Stimulated activated CD8-positive, alpha-beta memory T cell treated with anti-CD3 and anti-CD28 coated beads, Interleukin-4, amount 100 ng/mL, for 1 hour (primary cell): ENCODE measurements around the gene NTHL1.
A peak's percentile ranks its signal among the peaks of the same experiment; 100 is the strongest.
"Not testable (repeated sequence)": the region's sequence is repeated elsewhere in the genome, so short reads cannot be mapped to it uniquely, and the experiment has no call there.

ENCODE experiments used
- DNase-seq, 2 donors: peaks; one replicate each; pipeline ENCODE4 v3.0.0-alpha.2; 2020; ENCODE audit warnings: low read depth in 2 of 2, low spot score in 1 of 2

Gene NTHL1

DNA sequence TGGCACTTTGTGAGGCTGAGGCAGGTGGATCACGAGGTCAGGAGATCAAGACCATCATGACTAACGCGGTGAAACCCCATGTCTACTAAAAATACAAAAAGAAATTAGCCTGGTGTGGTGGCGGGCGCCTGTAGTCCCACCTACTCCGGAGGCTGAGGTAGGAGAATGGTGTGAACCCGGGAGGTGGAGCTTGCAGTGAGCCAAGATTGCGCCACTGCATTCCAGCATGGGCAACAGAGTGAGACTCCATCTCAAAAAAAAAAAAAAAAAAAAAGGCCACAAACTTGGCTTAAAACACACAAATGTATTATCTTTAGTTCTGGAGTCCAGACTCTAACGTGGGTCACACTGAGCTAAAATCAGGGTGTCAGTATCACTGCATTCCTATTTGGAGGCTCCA lies 35.9 kb downstream of the NTHL1 start:
- not testable (repeated sequence) for DNase-seq

GRCh38 chr16:2009791-2010510 lies 37.7 kb downstream of the NTHL1 start, which contains the start of gene ZNF598:
Gene ZNF598, minus strand, starts transcription at chr16:2009821.
- peak in 1 of 2 donors; percentile 60 for DNase-seq

DNA sequence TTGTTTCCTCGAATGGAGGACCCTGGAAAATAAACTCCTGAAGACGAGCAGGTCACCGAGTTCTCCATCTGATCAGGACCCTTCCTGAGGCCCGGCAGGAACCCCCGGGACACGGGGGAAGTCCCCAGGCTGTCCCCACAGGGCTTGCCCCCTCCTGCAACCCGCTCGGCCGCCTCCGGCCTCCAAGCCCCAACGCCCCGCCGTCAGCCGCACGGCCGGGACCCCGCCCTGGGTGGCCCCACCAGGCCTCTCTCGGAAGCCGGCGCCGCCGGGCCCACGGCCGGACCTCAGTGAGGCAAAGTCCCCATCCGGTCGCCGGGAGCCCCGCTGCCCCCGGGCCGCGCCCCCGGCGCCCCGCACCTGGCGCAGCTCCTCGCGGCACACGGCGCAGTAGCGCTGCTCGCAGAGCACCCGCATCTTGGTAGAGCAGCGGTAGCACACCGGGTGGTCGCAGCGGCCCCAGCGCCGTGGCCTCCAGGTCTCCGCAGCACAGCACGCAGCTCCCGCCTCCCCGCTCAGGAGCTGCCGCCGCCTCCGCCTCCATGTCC lies 38.4 kb downstream of the NTHL1 start:
- DNase-seq = no peak

DNA sequence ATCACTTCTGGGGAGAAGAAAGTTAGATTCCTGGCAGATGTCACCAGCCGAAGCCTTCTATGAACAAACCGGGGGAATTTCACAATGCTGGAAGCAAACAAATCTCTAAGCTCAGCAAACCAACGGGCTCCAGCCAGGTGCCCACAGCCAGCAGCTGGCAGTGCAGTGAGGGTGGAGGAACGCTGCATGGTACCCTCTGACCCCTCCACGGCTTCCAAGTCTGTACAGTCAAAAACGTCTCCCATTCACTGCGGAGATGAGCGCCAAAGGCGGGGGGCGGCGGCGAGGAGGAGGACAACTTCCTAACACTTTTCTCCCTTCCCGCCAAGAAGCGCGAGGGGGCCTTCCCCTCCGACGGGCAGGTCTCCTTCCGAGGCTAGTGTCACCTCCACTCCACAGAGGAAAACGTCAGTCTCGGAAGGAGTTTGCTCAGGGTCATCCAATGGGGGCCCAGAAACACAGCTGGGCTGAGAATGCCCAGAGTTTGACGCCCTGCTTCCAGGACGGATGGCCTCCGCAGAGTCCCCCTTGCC lies 38.9 kb downstream of the NTHL1 start:
- DNase-seq = no peak

DNA sequence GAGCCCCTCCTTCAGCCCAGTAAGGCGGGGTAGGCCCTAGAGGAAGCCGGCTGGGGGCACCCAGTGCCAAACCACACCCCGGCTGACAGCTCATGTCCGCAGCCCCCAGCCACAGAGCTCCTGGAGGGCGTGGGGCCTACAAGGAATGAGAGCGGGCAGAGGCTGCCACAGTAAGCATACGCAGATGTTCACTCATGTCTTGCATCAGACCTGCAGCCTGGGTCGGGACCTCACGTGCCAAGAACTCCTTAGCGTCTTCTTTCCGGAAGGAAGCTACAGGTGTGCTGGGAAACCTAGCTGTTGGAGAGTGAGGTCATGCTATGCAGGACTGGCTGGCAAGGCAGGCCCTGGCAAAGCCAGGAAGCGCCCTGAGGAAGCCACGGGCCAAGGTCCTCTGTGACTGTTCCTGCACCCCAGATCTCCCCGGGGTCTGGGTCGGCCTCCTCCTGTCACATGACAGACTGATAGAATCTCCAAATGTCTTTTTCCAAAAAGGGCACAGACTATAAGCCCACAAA lies 39.6 kb downstream of the NTHL1 start:
- DNase-seq = no peak

DNA sequence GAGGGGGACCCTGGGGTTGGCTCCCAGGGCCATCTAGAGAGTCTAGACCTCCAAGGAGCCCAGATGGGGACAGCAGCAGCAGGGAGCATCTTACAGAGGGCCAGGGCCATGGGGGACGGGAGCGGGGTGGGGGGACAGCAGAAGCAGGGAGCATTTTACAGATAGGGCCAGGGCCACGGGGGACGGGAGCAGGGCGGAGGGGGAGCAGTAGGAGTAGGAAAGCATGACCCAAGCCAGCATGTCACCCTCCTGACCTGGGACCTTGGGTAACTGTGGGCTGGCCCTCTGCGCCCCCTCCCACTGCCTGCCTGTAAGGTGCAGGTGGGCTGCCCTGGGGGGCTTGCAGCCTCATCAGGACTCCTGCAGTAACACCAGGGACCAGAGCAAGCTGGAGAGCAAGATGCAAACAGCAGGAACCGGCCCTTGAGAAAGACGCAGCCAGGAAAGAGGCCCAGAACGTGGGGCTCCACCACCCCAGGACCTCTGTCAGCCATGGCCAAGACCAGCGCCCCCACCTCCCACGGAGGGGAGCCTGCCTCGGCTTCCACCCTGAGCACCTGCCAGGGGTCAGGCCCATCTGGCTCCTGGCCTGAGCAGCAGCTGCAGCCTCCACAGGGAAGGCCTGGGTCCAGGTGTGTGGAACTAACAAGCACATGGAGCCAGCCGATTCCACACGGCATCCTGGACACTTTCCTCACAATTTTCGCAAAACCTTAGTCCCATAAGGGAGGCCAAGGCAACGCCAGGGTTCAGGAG lies 40.4 kb downstream of the NTHL1 start:
- no peak for DNase-seq

DNA sequence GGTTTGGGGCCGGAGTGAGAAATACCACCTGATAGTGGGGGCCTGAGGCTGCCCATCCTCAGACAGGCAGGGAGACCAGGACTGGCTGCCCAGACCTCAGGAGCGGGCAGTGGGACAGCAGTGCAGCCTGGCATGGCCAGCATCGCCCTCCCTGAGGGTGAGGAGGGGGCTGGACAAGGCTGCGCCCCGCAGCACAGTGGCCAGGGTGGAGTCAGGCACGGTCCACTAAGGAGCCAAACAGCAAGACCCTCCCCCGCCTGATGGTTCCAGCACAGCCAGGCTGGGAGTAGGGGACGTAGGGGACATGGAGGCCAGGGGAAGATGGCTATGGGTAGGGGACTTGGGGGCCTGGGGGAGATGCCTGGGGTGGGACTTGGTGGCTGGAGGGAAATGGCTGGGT lies 41.3 kb downstream of the NTHL1 start:
- DNase-seq = no peak

DNA sequence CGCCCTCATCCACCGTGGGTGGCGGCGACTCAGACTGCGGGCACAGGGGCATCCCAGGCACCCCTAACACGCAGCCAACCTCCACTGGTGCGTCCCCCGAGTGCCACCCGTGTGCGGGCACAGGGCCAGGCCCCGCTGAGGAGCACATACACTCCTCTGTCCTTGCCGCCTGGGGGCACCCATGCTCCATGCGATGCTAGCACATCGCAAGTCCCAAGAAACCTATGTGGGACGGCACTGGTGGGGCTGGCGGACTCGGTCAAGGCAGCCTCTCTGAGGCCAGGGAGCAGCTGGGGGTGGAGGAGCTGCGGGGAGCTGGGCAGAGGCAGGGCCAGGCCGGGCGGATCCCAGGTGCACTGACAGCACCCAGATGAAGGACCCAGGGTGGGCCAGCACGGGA lies 42.0 kb downstream of the NTHL1 start:
- DNase-seq = no peak

DNA sequence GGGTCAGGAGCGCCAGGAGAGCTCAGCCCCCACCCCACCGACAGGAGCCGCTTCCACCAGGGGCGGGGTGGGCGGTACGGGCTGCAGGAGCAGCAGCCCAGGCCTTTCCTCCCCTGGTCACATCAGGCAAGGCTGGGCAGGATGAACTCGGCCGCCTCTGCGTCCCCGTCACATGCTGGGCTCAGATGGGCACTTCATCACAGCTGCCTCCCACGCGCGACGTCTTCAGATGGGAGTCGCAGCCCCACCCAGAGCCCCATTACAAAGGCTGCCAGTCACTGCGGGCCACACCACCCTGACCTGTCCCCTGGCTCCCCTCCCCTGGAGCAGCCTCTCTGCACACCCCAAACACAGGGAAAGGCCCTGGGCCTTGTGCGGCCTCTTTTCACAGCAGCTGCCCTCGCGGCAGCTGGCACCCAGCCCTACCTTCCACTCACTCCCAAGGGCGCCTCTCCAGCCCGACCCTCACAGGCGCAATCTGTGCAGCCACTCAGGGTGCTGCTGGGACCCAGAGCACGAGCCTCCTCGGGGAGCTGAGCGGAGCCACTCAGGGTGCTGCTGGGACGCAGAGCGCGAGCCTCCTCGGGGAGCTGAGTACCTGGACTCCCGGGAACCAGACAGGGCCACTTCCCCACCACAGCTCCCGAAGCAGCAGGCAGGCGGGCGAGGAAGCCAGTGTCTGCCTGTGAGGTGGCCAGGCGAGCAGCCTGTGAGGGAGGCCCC lies 42.7 kb downstream of the NTHL1 start:
- DNase-seq = no peak

DNA sequence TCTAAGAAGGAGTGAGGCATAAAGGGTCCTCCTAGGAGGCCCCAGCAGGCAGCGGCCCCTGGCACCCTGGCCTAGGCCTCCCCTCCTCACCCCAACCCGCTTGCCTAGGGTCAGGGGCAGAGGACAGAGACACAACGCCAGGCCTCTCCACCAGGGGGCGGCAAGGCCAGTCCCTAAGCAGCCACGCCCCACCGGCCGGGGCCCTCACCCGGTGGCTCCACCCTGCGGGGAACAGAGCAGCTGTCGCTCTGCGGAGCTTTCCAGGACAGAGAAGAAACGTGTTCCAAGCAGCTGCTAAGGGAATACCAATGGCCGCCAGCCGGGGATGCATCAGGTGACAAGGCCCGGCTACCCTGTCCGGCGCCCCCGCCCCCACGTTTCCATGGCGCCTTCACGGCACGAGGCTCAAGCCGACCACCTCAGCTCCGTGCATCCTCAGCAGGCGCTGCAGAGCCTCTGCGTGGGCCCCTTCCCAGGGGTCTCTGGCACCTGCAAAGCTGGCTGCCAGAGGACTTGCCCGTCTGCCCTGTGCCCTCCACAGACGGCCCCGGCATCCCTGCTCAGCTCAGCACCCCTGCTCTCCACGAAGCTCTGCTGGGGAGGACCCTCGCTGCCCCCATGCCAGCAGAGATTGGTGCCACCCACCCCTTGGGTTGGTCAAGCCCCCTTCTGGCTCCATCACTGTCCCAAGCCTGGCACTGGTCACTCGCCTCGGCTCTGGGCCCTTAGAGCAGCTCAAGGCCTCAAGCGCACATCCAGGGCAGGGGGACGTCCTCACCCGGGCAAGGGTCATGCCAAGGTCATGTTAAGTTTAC lies 43.6 kb downstream of the NTHL1 start:
- peak in 1 of 2 donors; percentile 66 for DNase-seq

DNA sequence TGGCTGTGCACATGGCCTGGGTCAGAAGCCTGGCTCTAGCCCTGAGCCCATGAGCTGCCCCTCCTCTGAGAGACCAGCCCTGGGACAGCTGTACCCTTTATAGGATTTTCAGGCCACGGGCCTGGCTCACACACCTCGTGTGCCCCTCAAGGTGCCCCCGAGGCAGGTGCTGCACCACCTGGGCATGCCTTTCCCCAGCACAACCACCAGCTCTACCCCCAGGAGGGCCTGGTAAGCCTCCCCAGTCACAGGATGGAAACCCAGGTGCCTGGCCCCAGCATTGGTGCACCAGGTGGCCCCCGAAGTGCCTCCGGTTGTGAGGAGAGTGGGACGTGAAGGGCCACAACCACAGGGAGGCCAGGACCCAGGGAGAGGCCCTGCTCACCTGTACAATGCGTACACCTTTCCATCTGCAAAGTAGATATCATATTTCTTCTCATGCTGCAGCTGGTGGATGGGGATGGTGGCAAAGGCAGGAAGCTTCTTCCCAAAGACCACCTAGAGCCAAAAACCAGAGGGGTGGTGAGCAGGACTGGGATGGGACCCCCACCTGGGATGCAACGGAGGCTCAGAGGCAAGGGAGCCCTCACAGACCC lies 44.3 kb downstream of the NTHL1 start:
- DNase-seq = no peak

DNA sequence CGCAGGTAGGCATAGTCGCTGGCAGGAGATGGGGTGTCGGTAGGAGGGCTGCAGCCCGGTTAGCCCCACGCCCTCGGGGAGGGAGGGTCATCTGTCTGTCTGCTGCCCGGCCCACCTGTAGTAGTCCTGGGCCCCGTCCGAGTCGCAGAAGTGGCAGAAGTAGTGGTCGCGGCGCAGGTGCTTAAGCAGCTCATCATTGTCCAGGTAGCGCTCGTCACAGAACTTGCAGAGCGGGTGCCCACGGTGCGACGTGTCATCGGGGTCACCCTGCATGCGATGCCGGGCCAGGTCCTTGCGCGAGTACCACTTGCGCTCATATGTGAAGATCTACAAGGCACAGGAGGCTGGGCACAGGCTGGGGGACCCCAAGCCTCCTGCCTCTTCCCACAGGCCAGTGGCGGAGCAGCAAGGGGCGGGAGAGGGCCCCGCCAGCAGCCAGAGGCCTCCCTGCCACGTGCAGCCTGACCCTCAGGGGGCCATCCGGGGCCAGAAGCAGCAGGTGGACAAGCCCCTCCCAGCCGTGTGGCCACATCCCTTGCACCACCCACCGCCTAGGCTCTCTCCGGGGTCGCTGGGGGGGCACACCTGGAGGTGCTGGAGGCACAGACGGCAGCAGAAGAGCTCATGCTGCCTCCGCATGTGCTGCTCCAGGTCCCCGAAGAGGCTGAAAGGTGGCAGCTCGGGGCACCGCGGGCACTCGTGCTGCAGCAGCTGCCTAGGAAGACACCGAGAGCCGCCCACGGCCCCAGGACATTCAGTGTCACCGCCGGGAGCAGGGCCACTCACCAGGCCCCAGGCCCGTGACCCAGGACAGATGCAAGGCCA lies 45.0 kb downstream of the NTHL1 start:
- DNase-seq = no peak

DNA sequence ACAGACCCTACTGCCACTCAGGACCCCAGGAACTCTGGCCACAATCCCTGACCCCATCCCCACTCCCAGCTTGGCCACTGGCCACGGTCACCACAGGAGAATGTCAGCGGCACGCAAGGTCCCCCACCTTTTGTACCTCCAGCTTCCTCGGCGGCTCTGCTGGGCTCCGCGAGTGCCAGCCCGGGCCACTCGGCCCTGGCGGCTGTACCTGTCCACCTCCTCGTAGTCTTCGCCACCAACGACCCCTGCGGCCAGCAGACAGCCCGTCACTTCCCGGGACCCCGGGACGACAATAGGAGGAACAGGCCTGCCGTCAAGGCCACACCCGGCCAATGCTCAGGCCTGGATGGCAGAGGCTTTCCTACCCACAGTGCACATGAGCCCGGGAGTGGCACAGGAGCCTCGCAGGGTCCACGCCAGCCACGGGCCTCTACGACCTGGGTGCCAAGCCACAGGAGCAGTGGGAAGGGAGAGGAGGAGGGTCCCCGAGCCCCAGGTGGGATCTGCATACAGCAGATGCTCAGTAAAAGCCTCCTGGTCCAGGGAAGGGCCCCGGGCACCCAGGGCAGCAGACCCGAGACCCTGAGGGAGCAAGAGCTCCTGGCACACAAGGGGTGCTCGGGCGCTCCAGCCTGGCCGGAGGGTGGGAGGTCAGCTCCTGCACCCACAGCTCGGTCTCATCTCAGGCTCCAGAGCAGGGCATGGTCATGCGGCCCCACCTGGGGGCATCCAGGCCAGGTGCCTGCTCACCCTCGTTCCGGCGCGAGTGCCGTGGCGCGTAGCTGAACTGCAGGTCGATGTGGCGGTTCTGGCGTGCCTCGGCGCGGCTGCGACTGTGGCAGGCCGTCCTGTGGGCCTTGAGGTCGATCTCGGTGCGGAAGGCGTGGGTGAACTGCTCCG lies 45.9 kb downstream of the NTHL1 start:
- no peak for DNase-seq

DNA sequence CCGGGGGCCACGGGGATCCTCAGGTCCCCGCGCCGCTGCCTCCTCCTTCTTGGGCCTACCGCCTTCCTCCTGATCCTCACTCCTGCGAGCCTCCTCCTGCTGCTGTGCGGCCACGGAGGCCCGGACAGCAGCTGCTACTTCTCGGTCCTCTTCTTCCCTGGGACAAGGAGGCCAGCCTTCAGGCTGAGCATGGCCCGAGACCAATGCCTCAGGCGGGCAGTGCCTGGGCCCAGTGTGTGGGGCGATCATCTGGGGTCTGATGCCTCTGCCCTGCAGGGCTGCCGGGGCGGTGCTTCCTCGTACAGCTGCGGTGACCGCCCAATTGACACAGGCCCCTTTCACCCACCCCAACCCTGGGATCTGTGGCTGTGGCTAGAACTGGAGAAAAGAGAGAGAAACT lies 46.6 kb downstream of the NTHL1 start:
- no peak for DNase-seq

GRCh38 chr16:1999866-2000514 lies 47.6 kb downstream of the NTHL1 start:
- DNase-seq = no peak

- DNase-seq = no peak
Measured at GRCh38 chr16:1998852-1999801, 48.5 kb downstream of the NTHL1 start.
